H9 (cell line): ENCODE measurements around the gene MAGED2. TPM values are rescaled to one million over a fixed set of nuclear protein-coding genes. Genes with fewer than 3 reads are reported as not detected.

Experiments
- DNase-seq: peaks from one replicate; pipeline ENCODE4 v3.0.0-alpha.2; 2017
- H2AFZ ChIP-seq: one replicate; pipeline ENCODE4 v1.6.1; 2013; ENCODE audit warnings: mild to moderate bottlenecking, low read length, control low read depth, moderate library complexity
- H2AK5ac ChIP-seq: 2 replicates; pipeline ENCODE4 v1.6.1; 2013; ENCODE audit warnings: low read length, control low read depth, mixed read lengths; ENCODE audit not compliant: insufficient read length
- H2BK120ac ChIP-seq: one replicate; pipeline ENCODE4 v1.6.1; 2013; ENCODE audit warnings: low read depth, mild to moderate bottlenecking, low read length, control low read depth, inconsistent platforms; ENCODE audit not compliant: poor library complexity, severe bottlenecking
- H2BK12ac ChIP-seq: 2 replicates; pipeline ENCODE4 v1.6.1; 2013; ENCODE audit warnings: low read length, control low read depth, mixed read lengths, low read depth; ENCODE audit not compliant: insufficient read length
- H2BK15ac ChIP-seq: 2 replicates; pipeline ENCODE4 v1.6.1; 2013; ENCODE audit warnings: low read depth, low read length, control low read depth
- H2BK20ac ChIP-seq: one replicate; pipeline ENCODE4 v1.6.1; 2013; ENCODE audit warnings: low read depth, mild to moderate bottlenecking, low read length, control low read depth, inconsistent platforms; ENCODE audit not compliant: poor library complexity, severe bottlenecking
- H2BK5ac ChIP-seq: 2 replicates; pipeline ENCODE4 v1.6.1; 2013; ENCODE audit warnings: low read length, control low read depth, mixed read lengths; ENCODE audit not compliant: insufficient read length
- H3K14ac ChIP-seq: 2 replicates; pipeline ENCODE4 v1.6.1; 2013; ENCODE audit warnings: low read length, control low read depth; ENCODE audit not compliant: insufficient read depth
- H3K18ac ChIP-seq: 2 replicates; pipeline ENCODE4 v1.6.1; 2013; ENCODE audit warnings: low read depth, mild to moderate bottlenecking, mixed read lengths, low read length, control low read depth; ENCODE audit not compliant: insufficient read length
- H3K23ac ChIP-seq: 2 replicates; pipeline ENCODE4 v1.6.1; 2013; ENCODE audit warnings: low read length, control low read depth, mixed read lengths, low read depth; ENCODE audit not compliant: insufficient read length
- H3K23me2 ChIP-seq: 2 replicates; pipeline ENCODE4 v1.6.1; 2013; ENCODE audit warnings: low read depth, mild to moderate bottlenecking, mixed read lengths, low read length, control low read depth; ENCODE audit not compliant: insufficient read length, poor library complexity, severe bottlenecking
- H3K27ac ChIP-seq: 2 replicates; pipeline ENCODE4 v1.5.1; 2013; ENCODE audit warnings: low read length, control low read depth, mixed read lengths, low read depth; ENCODE audit not compliant: insufficient read length
- H3K27me3 ChIP-seq: 2 replicates; pipeline ENCODE4 v1.6.1; 2013; ENCODE audit warnings: low read length, control low read depth, inconsistent platforms; ENCODE audit not compliant: insufficient read depth
- H3K4ac ChIP-seq: 2 replicates; pipeline ENCODE4 v1.6.1; 2013; ENCODE audit warnings: low read depth, mild to moderate bottlenecking, control low read depth, inconsistent platforms, low read length, moderate library complexity
- H3K4me1 ChIP-seq: 2 replicates; pipeline ENCODE4 v1.6.1; 2013; ENCODE audit warnings: low read length, control low read depth, inconsistent platforms; ENCODE audit not compliant: insufficient read depth
- H3K4me2 ChIP-seq: 2 replicates; pipeline ENCODE4 v1.6.1; 2013; ENCODE audit warnings: low read length, control low read depth, mixed read lengths; ENCODE audit not compliant: insufficient read length, insufficient read depth
- H3K56ac ChIP-seq: 2 replicates; pipeline ENCODE4 v1.6.1; 2013; ENCODE audit warnings: low read depth, mild to moderate bottlenecking, mixed read lengths, low read length, control low read depth; ENCODE audit not compliant: insufficient read length
- H3K79me1 ChIP-seq: 2 replicates; pipeline ENCODE4 v1.6.1; 2013; ENCODE audit warnings: low read depth, mild to moderate bottlenecking, moderate library complexity, low read length, control low read depth, inconsistent platforms; ENCODE audit not compliant: insufficient read depth, poor library complexity, severe bottlenecking
- H3K79me2 ChIP-seq: 2 replicates; pipeline ENCODE4 v1.6.1; 2013; ENCODE audit warnings: low read length, control low read depth, inconsistent platforms; ENCODE audit not compliant: insufficient read depth
- H3K9ac ChIP-seq: 2 replicates; pipeline ENCODE4 v1.6.1; 2013; ENCODE audit warnings: low read length, control low read depth, mixed read lengths; ENCODE audit not compliant: insufficient read length; ENCODE audit errors: extremely low read depth
- H3K9me3 ChIP-seq: one replicate; pipeline ENCODE4 v1.6.1; 2013; ENCODE audit warnings: low read depth, low read length, inconsistent platforms; ENCODE audit not compliant: control insufficient read depth
- H3T11ph ChIP-seq: one replicate; pipeline ENCODE4 v1.6.1; 2013; ENCODE audit warnings: mild to moderate bottlenecking, low read length, control low read depth, inconsistent platforms
- H4K20me1 ChIP-seq: one replicate; pipeline ENCODE4 v1.6.1; 2013; ENCODE audit not compliant: control insufficient read depth, insufficient read length, insufficient read depth
- H4K5ac ChIP-seq: 2 replicates; pipeline ENCODE4 v1.6.1; 2013; ENCODE audit warnings: low read depth, mild to moderate bottlenecking, mixed read lengths, low read length, control low read depth; ENCODE audit not compliant: insufficient read length
- H4K8ac ChIP-seq: replicated peaks from 2 replicates; pipeline ENCODE4 v1.6.1; 2013; ENCODE audit warnings: low read length, control low read depth, mixed read lengths, low read depth; ENCODE audit not compliant: insufficient read length
- H4K91ac ChIP-seq: 2 replicates; pipeline ENCODE4 v1.6.1; 2013; ENCODE audit warnings: low read depth, mild to moderate bottlenecking, moderate library complexity, mixed read lengths, low read length, control low read depth; ENCODE audit not compliant: insufficient read length
- H3K27ac Mint-ChIP-seq, 3 experiments: 2 replicates in 2 of 3; 3 replicates in 1 of 3; pipeline ENCODE4 v1.8.0; 2020 to 2021; ENCODE audit warnings: mixed read lengths in 3 of 3, mild to moderate bottlenecking in 1 of 3, moderate library complexity in 1 of 3
- H3K27me3 Mint-ChIP-seq: 2 replicates; pipeline ENCODE4 v1.8.0; 2021; ENCODE audit warnings: low read depth, mild to moderate bottlenecking, moderate library complexity, mixed read lengths
- H3K36me3 Mint-ChIP-seq, 3 experiments: 2 replicates in 2 of 3; 3 replicates in 1 of 3; pipeline ENCODE4 v1.8.0; 2020 to 2021; ENCODE audit warnings: low read depth in 3 of 3, mixed read lengths in 3 of 3; ENCODE audit not compliant: insufficient read depth in 1 of 3
- H3K4me1 Mint-ChIP-seq, 2 experiments: 2 replicates each; pipeline ENCODE4 v1.8.0; 2020; ENCODE audit warnings: mixed read lengths in 2 of 2
- H3K4me3 Mint-ChIP-seq, 2 experiments: 2 replicates in 1 of 2; 3 replicates in 1 of 2; pipeline ENCODE4 v1.8.0; 2020 to 2021; ENCODE audit warnings: mild to moderate bottlenecking in 2 of 2, mixed read lengths in 2 of 2, moderate library complexity in 1 of 2
- H3K9me3 Mint-ChIP-seq, 2 experiments: 2 replicates in 1 of 2; 3 replicates in 1 of 2; pipeline ENCODE4 v1.8.0; 2020; ENCODE audit warnings: mild to moderate bottlenecking in 2 of 2, mixed read lengths in 2 of 2, moderate library complexity in 1 of 2
- WGBS: extraction: QIAGEN DNeasy Blood & Tissue Kit; methylation state at CpG from one replicate; pipeline ENCODE4 v1.1.7; 2013; ENCODE audit warnings: missing lambda C conversion rate, low lambda C conversion rate, mixed read lengths; ENCODE audit not compliant: insufficient read length; ENCODE audit errors: extremely low coverage; 5-methylcytosine and 5-hydroxymethylcytosine counted together
- total RNA-seq: library from RNA; stranded (reverse); gene quantifications from 2 replicates; pipeline ENCODE4 v1.2.1, GENCODE V29; 2021
- TF ChIP-seq, protein P1 (sequence below): fragments of 200-600 bp; sonication (generic); conservative IDR thresholded peaks from 3 replicates; pipeline ENCODE4 v1.8.0; 2021; ENCODE audit warnings: antibody characterized with exemption, mild to moderate bottlenecking

MAGED2 gene
- total RNA-seq, 1 experiment from 2014 or later = 146 TPM

- H3K14ac ChIP-seq = no peak overlapping the region
- no CpG with 5 or more reads among the region's 7 CpGs for WGBS
- H3K27me3 ChIP-seq = no peaks in the 10 kb centered on the region
- H2BK120ac ChIP-seq = no peak overlapping the region
- no peak overlapping the region for H2BK5ac ChIP-seq
- H3K4me2 ChIP-seq = no peak overlapping the region
- H3K9ac ChIP-seq = no peak overlapping the region
- no peak overlapping the region for H4K91ac ChIP-seq
- H3K27ac ChIP-seq = no peak overlapping the region
- H3K4ac ChIP-seq = no peak overlapping the region
- TF ChIP-seq, protein P1, sequence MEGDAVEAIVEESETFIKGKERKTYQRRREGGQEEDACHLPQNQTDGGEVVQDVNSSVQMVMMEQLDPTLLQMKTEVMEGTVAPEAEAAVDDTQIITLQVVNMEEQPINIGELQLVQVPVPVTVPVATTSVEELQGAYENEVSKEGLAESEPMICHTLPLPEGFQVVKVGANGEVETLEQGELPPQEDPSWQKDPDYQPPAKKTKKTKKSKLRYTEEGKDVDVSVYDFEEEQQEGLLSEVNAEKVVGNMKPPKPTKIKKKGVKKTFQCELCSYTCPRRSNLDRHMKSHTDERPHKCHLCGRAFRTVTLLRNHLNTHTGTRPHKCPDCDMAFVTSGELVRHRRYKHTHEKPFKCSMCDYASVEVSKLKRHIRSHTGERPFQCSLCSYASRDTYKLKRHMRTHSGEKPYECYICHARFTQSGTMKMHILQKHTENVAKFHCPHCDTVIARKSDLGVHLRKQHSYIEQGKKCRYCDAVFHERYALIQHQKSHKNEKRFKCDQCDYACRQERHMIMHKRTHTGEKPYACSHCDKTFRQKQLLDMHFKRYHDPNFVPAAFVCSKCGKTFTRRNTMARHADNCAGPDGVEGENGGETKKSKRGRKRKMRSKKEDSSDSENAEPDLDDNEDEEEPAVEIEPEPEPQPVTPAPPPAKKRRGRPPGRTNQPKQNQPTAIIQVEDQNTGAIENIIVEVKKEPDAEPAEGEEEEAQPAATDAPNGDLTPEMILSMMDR = no peak
- Mint-ChIP-seq H3K9me3 (peaks cover 65 to 78% of the 10 kb centered on the region in 2 experiments), H3K36me3 (peaks cover 34 to 46% (median 41%) of the 10 kb centered on the region in 3 experiments), H3K4me3 (peak overlapping the region in 1 of 2 experiments; percentile 4; a peak in 1 of 5 replicates), H3K4me1 (no peaks in the 10 kb centered on the region), H3K27ac (peak overlapping the region in 1 of 3 experiments; percentile 26; a peak in 2 of 7 replicates), H3K27me3 (peaks cover 1% of the 10 kb centered on the region; the same call in 1 of the 2 replicates)
- H3K56ac ChIP-seq = no peak overlapping the region
- no peak for DNase-seq
- H3K9me3 ChIP-seq = peaks cover 30% of the 10 kb centered on the region
- no peaks in the 10 kb centered on the region for H3K79me1 ChIP-seq
- no peak overlapping the region for H2AK5ac ChIP-seq
- no peaks in the 10 kb centered on the region for H4K20me1 ChIP-seq
- no peaks in the 10 kb centered on the region for H3K79me2 ChIP-seq
- no peaks in the 10 kb centered on the region for H3K4me1 ChIP-seq
- no peak overlapping the region for H4K8ac ChIP-seq
- H3K23me2 ChIP-seq = no peaks in the 10 kb centered on the region
- no peak overlapping the region for H4K5ac ChIP-seq
- no peak overlapping the region for H2AFZ ChIP-seq
- H2BK12ac ChIP-seq = no peak overlapping the region
- H3K18ac ChIP-seq = no peak overlapping the region
- H3K23ac ChIP-seq = no peak overlapping the region
- H3T11ph ChIP-seq = no peak overlapping the region
- H2BK20ac ChIP-seq = no peak overlapping the region
- no peak overlapping the region for H2BK15ac ChIP-seq
Measured at GRCh38 chrX:54817220-54817820, 9.8 kb downstream of the MAGED2 start.
